GM18520 (cell line): ENCODE data around the gene FCGBP.
"Not testable (repeated sequence)": the region's sequence is repeated elsewhere in the genome, so short reads cannot be mapped to it uniquely, and the experiment has no call there.

Source experiments
- ATAC-seq: cut with Tn5 transposase; IDR thresholded peaks from one replicate; pipeline ENCODE4 v1.9.1; 2021; ENCODE audit not compliant: unreplicated experiment

FCGBP gene

DNA sequence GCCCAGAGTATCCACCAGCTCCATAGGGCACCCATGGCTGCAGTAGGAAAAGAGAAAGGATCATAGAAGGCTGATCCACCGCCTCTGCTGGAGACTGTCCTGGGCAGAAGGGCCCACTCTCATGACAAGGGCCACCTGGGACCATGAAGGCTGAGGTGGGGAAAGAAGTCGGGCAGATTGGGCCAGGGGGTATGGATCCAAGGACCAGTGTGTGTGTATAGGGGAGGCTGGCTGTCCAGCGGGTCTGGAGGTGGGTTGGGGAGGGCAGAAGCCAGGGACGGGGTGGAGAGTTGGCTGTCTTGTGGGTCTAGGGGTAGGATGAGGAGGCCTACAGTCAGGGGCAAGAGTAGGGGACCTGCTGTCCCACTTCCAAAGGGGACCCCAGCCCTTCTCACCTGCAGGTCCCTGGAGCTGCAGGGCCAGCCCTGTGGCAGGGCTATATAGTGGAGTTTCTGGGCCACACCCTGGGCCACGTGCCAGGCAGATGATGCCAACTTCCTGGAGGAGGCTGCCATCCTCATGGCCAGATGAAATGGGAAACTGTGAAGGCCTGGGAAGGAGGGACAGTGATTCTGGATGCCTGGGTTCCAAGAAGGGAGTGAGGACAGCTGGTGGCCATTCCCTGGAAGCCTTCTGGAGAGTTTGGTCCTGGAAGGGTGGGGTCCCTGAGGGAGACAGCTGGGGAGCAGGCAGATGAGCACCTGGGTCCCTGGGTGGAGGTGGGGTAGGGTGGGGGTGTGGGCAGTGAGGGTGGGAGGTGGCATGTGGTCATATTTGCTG lies at the start of gene FCGBP:
Gene FCGBP, minus strand, starts transcription at position 51 of the 780 bp plus-strand sequence.
- no peak for ATAC-seq

DNA sequence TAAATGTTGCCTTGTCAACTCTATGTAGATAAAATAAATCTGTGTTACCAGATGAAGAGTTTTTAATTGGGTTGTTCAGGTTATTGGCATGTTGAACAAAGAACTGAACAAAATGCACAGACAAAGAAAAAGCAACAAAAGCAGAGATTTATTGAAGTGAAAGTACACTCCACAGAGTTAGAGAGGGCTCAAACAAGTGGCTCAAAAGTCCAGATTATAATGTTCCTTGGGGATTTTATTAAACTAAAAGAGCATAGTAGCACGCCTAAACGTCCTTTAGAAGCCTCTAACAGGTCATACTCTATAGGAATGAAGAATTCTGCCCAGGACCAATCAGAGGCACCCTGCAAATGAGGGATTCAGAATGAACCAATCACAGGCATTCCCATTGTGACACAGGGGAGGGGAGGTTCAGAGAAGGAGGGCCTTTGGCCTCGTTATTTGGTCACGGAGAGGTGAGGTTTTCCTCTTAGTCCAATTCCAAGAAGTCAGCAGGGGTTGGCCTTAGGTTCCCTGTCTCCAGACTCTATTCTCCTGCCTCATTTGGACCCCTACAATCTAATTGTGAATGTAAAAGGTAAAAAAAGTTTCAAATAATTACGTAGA lies 49.4 kb upstream of the FCGBP start:
- ATAC-seq = no peak

DNA sequence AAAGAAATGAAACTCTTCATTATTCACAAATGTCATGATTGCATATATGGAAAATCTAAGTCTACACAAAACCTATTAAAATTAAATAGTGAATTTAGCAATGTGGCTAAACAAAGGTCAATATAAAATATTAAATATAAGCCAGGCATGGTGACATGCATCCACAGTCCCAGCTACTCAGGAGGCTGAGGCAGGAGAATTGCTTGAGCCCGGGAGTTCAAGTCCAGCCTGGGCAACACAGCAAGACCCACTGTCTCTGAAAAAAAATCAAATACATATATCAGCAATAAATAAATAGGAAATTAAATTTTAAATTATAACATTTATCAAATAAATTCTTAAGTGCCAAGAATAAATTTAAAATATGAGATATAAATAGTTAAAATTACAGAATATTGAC lies 48.4 kb upstream of the FCGBP start:
- no peak for ATAC-seq

DNA sequence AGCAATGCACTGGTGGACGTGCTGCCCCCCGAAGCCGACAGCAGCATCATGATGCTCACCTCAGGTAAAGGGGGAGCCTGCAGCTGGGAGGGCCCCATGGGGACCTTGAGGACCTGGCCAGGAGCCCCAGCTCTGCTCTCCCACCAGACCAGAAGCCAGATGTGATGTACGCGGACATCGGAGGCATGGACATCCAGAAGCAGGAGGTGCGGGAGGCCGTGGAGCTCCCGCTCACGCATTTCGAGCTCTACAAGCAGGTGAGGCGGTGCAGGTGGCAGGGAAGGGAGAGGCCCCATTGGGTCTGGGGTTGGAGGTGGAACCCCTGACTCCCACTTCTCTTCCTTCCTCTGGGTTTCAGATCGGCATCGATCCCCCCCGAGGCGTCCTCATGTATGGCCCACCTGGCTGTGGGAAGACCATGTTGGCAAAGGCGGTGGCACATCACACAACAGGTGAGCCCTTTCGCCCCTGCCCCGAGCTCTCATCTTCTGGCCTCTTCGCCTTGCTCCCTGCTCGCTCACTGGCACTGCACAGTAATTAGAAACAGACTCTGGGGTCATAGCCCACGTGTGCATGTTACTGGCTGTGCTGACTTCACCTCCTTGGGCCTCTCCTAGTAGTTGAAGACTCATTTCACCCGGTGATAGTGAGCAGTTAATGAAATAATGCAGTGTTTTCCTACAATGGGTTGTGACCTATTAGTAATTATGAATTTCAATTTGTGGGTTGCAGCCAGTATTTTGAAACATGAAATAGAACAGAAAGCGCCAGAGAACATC lies 40.1 kb upstream of the FCGBP start:
- ATAC-seq = no peak

DNA sequence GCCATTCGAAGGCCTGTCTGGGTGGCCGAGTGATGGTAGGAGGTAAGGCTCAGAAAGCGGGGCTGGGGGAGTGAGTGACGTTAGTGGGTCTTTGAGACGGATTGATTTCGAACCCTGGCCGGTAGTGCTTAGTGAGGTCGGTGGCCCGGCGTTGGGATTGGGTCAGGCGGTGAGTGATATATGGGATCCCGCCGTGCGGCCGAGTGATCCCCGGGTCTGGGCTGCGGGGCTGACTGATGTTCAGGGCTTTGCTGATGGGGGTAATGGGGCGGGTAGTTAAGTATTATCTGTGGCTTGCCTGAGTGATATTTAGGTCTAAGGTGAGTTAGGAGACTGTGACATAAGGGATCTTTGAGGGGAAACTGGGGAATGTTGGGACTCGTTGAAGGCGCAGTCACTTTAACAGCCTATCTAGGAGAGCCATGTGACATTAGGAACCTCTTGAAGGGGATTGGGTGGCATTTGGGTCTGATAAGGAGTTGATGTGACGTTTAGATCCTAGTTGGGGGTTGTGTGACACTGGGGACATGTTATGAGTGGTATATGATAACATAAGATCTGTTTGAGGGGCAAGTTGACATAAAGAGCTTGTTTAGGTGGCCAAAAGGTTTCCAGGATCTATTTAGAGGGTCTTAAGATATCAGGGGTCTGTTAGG lies 37.1 kb upstream of the FCGBP start:
- no peak for ATAC-seq

DNA sequence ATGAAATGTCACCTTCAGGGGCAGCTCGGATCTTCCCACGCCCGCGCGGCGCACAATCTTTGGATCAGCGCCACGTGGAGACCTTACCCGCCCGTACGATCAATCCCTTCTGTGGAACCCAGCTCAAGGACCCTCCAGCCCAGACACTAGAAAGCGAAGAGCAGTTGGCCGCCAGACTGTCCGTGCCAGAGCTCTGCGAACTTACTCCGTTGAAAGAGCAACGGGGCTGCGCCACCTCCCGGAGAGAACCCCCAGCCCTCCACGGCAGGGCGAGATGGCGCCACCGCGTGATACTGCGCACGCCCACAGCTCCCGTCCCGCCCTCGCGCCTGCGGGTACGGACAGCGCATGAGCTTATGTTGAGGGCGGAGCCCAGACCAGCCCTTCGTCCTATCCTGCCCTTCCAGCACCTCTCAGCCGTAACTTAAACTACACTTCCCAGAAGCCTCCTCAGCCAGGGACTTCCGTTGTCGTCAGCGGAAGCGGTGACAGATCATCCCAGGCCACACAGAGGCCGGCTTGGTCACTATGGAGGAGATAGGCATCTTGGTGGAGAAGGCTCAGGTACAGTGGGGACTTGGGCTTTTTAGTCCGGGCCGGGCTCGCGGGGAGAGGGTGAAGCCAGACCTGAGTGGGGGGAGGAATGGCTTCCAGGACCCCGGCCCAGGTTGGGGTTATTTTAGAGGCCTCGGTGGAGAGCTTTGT lies 36.4 kb upstream of the FCGBP start, which contains the start of gene PSMC4:
Gene PSMC4, plus strand, starts transcription at position 491 of the 705 bp plus-strand sequence. Its CDS starts 38 bp downstream, at position 529.
- ATAC-seq = peak; percentile 95

DNA sequence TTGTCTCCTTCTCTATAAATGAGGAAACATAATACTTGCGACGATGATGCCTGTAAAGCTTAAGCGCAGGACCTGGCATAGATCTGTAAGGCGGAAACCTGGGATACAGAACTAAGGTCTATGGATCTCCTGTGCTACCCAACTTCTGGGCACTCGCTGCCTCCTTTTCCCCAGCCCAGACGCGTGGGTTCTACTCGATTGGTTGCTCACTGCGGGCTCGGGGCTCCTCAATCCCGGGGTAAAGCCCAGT lies 35.9 kb upstream of the FCGBP start:
- ATAC-seq = no peak

DNA sequence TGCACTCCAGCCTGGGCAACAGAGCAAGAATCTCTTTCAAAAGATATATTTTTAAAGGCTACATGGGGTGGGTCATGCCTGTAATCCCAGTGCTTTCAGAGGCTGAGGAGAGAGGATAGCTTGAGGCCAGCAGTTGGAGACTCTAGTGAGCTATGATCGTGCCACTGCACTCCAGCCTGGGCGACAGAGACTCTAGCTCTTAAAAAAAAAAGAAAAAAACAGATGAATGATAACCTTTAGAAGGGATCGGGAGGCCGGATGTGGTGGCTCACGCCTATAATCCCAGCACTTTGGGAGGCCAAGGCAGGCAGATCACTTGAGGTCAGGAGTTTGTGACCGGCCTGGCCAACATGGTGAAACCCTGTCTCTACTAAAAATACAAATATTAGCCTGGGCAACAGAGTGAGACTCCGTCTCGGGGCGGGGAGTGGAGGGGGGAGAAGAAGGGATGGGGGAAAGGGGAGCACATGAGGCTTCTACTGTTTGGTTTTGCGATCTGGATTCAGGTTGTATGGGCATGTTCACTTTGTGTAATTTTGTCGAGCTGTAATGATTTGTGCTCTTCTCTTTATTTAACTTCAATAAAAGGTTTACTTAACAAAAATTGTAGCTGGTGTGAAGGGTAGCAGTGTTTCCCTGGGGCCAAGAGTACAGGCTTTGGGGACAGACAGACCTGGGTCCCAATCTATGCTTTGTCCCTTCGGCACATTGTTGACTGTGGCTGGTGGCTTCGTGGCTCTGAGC lies 35.4 kb upstream of the FCGBP start:
- ATAC-seq = no peak

DNA sequence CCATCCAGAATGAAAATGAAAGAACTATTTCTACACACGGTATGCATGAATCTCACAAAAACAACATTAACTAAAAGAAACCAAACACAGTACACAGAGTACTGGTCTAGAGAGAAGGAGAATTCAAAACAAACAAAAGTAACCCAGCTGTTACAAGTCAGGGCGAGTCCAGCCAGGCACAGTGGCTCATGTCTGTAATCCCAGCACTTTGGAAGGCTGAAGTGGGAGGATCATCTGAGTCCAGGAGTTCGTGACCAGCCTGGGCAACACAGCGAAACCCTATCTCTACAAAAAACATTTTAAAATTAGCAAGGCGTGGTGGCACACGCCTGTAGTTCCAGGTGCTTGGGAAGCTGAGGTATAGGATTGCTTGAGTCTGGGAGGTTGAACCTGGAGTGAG lies 34.8 kb upstream of the FCGBP start:
- ATAC-seq = no peak

DNA sequence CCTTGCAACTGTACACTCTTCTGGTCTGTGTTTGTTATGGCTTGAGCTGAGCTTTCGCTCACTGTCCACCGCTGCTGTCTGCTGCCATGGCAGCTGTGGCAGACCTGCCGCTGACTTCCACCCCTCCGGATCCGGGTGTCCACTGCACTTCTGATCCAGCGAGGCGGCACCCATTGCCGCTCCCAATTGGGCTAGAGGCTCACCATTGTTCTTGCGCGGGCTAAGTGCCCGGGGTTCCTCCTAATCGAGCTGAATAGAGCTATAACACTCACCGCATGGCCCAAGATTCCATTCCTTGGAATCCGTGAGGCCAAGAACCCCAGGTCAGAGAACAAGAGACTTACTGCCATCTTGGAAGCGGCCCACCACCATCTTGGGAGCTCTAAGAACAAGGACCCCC lies 34.4 kb upstream of the FCGBP start:
- ATAC-seq = no peak

DNA sequence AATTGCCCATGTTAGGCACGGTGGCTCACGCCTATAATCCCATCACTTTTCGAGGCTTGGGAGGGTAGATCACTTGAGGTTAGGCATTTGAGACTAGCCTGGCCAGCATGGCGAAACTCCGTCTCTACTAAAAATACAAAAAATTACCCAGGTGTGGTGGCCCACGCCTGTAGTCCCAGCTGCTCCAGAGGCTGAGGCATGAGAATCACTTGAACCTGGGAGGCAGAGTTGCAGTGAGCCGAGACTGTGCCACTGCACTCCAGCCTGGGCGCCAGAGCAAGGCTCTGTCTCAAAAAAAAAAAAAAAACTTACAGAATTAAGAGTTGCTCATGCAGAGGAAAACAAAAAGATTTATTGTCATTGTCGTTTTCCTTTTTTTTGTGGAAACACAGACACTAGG lies 33.1 kb upstream of the FCGBP start:
- no peak for ATAC-seq

DNA sequence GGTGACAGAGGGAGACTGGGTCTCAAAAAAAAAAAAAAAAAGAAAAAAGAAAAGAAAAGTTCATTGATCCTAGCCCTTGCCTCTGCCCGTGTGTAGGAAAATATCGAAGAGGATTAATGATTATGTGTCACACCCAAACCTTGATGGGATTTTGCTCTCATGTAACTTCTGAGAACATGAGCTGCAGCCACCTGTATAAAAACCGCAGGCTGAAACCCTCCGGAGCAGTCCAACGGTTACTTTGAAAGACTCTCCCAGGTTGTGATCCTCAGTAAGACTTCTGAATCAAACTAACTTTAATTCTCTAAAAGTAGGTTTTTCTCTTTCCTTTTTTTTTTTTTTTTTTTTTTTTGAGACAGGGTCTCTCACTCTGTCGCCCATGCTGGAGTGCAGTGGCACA lies 32.2 kb upstream of the FCGBP start:
- ATAC-seq = no peak

DNA sequence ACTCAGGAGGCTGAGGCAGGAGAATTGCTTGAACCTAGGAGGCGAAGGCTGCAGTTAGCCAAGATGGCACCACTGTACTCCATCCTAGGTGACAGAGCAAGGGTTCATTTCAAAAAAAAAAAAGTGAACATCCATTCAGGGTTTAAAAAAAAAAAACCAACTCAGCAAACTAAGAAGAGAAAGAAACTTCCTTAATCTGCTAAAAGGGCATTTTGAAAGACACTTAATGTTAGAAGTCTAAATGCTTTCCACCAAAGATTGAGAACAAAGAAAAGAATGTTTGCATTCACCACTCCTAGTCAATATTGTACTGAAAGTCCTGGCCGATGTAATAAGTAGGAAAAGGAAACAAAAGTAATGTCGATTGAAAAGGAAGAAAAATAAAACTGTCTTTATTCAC lies 29.5 kb upstream of the FCGBP start:
- ATAC-seq = no peak

DNA sequence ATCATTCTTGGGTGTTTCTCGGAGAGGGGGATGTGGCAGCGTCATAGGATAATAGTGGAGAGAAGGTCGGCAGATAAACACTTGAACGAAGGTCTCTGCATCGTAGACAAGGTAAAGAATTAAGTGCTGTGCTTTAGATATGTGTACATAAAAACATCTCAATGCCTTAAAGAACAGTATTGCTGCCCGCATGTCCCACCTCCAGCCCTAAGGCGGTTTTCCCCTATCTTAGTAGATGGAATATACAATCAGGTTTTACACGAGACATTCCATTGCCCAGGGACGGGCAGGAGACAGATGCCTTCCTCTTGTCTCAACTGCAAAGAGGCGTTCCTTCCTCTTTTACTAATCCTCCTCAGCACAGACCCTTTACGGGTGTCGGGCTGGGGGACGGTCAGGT lies 25.0 kb upstream of the FCGBP start:
- not testable (repeated sequence) for ATAC-seq

DNA sequence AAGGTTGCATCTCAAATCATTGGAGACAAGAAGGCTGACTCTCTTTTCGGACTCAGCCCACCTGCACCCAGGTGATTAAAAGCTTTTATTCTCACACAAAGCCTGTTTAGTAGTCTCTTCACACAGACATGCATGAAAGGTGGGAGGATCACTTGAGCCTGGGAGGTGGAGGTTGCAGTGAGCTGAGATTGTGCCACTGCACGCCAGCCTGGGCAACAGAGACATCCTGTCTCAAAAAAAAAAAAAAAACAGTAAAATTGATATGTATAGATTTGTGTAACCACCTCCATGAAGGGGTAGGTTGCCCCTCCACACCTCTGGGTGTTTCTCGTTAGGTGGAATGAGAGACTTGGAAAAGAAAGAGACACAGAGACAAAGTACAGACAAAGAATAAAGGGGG lies 24.5 kb upstream of the FCGBP start:
- not testable (repeated sequence) for ATAC-seq

DNA sequence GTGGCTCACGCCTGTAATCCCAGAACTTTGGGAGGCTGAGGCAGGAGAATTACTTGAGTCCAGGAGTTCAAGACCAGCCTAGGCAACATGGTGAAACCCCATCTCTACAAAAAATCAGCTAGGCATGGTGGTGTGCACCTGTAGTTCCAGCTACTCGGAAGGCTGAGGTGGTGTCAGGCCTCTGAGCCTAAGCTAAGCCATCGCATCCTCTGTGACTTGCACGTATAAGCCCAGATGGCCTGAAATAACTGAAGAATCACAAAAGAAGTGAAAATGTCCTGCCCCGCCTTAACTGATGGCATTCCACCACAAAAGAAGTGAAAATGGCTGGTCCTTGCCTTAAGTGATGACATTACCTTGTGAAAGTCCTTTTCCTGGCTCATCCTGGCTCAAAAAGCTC lies 23.5 kb upstream of the FCGBP start:
- ATAC-seq = not testable (repeated sequence)

DNA sequence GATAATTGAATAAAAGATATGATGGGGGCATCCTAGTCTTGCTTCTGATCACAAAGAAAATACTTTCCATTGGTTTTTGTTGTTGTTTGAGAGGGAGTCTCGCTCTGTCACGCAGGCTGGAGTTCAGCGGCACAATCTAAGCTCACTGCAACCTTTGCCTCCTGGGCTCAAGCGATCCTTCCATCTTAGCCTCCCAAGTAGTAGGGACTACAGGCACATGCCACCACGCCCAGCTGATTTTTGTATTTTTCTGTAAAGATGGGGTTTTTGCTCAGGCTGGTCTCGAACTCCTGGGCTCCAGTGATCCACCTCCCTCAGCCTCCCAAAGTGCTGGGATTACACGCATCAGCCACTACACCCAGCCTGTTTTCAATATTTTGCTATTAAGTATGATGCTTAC lies 19.5 kb upstream of the FCGBP start:
- ATAC-seq = no peak

DNA sequence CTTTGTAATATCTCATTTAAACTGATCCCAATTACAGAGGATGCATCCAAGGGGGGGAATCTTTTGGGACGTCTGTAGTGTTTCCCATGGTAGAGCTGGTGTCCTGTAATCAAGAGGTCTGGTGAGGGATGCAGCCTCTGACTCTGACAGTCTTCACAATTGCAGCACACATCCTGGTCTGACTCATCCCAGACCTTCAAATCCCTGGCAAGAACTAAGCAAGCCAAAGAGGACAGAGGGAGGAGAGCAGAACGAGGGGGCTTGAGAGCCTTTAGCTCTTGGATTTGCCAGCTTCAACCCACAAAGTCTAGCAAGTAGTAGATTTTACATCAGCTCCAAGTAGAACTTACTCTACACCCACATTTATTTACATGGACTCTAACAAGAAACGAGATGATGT lies 17.3 kb upstream of the FCGBP start:
- no peak for ATAC-seq

DNA sequence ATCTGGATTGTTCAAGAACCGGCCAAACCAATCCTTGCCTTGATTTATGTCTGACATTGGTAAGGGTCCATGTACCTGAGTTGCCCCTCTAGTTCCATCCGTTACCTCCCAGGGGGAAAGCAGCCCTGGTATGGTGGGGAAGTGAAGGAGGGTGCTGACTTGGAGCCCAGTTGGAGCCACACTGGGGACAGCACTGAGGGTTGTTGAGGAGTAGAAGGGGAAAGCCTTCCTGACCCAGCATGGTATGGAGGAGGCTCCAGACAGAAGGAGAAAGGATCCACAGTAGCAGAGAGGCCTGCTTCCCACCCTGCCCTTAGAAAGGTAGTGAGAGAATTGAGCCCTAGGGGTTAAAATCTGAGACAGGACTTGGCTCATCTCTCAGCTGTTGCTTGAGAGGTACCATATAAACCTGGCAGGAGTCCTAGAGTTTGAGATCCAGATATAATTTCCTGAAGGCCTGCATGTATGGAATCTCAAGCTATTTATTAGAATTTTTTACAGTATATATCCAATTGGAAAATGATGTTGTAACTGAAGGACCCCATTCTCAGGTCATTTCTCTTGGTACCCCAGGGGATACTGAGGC lies 16.7 kb upstream of the FCGBP start:
- no peak for ATAC-seq
